Measurements from ENCODE around the gene RFC1.
"Not testable (repeated sequence)": the region's sequence is repeated elsewhere in the genome, so short reads cannot be mapped to it uniquely, and the experiment has no call there.

RFC1 gene

DNA sequence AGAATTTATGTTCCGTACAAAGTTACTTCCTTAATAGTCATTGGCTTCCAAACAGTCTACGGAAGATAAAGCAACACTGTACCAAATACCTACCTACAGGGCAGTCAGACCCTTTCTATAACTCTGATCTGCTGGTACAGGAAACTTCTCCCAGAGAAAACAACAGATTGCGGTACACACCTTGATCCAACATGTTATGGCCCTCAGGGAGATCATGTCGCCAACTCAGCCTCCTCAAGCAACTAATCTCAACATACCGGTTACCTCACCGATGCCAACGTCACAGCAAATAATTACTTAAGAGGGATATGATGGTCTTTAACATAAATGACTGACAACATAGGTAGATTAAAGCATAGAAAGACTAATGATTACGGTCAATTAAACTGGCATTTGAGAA is 70.4 kb downstream of the RFC1 start:
- DNase-seq: no peak

GRCh38 chr4:39292433-39292832 is 73.7 kb downstream of the RFC1 start:
- not testable (repeated sequence) for DNase-seq

DNA sequence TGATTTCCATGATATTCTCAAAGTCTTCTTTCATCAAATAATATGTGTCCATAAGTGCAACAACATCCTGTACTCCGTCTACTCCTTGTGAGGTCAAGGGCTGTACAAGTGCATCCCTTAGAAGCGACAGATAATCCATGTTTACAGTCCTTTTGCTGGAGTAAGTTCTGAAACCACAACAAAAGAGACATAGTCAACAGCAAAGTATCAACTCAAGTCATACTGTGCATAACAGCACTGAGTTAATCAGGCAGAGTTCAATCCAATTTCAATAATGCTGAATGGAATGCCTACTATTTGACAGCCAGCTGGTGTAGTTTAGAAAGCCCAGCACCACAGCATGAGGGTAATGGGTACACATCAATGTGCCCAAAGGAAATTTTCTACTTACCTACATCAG is 74.5 kb downstream of the RFC1 start:
- no peak for DNase-seq

GRCh38 chr4:39287223-39287622 is 78.9 kb downstream of the RFC1 start:
- no peak for DNase-seq

DNA sequence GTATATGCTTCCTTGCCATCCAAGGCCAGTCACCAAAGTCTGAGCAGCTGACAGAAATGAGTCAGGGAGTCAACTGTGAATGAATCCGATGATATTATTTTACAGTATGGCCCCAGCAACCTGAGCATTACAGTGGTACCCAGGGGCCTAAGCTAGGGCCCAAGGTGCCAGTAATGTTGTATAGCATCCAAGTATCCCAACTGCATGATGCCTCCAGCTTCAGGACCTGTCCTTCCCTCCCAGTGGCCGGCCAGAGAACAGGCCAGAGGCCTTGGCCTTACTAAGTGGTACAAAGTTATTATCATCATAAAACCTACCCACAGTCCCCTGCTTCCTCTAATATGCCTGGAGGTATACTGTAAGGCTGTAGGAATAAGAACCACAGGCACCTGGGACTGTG is 79.9 kb downstream of the RFC1 start:
- no peak for DNase-seq

DNA sequence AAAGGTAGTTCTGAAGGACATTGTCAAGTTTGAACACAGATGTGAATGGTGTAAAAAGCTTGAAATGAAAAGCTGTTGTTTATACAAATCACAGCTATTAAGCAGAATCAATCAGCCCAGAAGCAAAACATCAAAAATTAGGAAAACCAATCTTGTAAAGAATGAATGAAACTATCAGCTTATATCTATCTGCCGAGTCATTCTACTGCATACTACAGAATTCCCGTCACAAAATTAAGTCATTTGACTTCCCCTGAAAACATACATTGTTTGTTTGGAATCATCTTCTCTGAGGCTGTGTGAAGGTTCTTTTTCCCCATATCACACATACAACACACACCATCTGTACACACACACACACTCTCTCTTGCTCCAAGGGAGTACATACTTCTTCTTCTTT is 80.3 kb downstream of the RFC1 start:
- no peak for DNase-seq

GRCh38 chr4:39285111-39285795 is 80.9 kb downstream of the RFC1 start:
- no peak for DNase-seq

GRCh38 chr4:39280770-39281169 is 85.4 kb downstream of the RFC1 start:
- DNase-seq: no peak

DNA sequence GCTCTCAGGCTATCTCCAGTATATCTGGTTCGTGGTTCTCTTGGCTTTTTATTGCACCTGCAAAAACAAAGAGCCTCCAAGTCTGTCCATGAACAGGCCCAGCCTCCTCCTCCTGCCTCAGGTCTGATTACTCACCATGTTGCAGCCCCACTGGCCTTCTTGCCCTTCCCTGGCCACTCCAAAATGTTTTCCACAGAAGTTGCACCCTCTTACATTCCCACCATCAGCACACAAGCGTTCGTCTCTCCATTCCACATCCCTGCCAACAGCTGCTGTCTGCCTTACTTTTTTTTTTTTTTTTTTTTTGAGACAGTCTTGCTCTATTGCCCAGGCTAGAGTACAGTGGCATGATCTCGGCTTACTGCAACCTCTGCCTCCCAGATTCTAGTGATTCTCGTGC is 86.7 kb downstream of the RFC1 start:
- no peak for DNase-seq

GRCh38 chr4:39278476-39278875 is 87.7 kb downstream of the RFC1 start:
- DNase-seq: no peak

- not testable (repeated sequence) for DNase-seq
These were observed 88.5 kb downstream of the RFC1 start for GRCh38 chr4:39277661-39278060.

GRCh38 chr4:39274503-39274902 is 91.7 kb downstream of the RFC1 start:
- DNase-seq: no peak

DNA sequence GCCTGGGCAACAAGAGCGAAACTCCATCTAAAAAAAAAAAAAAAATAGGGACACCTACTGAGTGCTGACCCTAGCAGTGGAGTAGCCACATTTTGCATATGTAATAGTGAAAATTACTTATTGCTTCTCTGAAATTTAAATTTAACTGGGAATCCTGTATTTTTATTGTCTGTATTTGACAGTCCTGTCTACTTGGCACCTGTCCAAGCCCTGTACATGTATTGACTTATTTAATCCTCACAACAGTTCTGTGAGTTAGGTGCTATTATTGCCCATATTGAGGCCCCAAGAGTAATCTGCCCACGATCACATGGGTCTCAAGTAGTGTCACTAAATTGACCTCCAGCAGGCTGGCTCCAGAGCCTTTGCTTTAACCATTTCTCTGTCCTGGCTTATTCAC is 102.3 kb downstream of the RFC1 start:
- DNase-seq: no peak

GRCh38 chr4:39259571-39260330 is 106.4 kb downstream of the RFC1 start:
- DNase-seq: no peak

- DNase-seq: no peak
These were observed 109.7 kb downstream of the RFC1 start for GRCh38 chr4:39256436-39256835.

GRCh38 chr4:39255871-39256270 is 110.3 kb downstream of the RFC1 start:
- DNase-seq: no peak

DNA sequence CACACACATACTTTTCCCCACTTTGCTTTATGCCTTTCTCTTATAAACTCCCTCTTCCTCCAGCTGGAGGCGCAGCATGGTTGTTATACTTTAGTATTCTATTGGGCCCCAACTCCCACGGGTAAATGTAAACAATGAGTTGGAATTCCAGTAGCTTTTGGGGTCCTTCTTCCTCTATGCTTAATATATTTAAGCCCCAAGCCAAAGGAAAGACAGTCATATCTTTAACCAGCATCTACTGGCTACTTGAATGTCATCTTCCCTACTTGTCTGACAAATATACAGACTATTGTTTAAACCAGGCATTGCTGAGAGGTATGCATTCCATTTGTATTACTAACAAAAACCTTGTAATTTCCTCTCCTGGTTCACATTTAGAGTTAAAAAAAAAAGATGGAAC is 110.9 kb downstream of the RFC1 start:
- no peak for DNase-seq

DNA sequence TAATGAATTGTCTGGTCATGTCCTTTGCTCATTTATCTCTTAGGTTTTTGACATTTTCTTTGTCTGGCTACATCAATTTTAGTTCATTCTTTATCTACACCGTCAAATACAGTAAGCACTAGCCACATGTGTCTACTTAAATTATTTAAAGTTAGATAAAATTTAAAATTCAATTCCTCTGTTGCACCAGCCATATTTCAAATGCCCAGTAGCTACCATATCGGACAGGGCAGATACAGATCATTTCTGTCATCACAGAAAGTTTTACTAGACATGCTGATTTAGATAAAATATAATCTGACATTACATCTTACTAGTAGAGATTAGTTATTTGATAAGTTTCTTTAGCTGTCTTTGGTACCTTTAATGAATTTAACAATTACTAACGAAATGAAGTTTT is 122.7 kb downstream of the RFC1 start:
- DNase-seq: no peak
